B cell (primary cell): ENCODE measurements around the gene PRICKLE3. TPM values are rescaled to one million over a fixed set of nuclear protein-coding genes. Genes with fewer than 3 reads are reported as not detected.

Source experiments
- ATAC-seq: fragments of 200-7000 bp; cut with Tn5 transposase; one replicate; pipeline ENCODE4 v1.10.0; 2021; ENCODE audit warnings: low read depth, mild to moderate bottlenecking, moderate number of reproducible peaks, moderate library complexity
- CTCF ChIA-PET: fragments of 350-600 bp; sonication (Branson Sonifier 250); formaldehyde crosslinking; loops from one replicate; lab custom pipeline; 2021; ENCODE audit warnings: antibody characterized with exemption, inconsistent platforms; lab: Charles Lee
- POLR2A ChIA-PET: fragments of 350-600 bp; sonication (Branson Sonifier 250); formaldehyde crosslinking; loops from one replicate; lab custom pipeline; 2021; ENCODE audit warnings: antibody characterized with exemption; lab: Charles Lee
- DNase-seq: peaks from one replicate; pipeline ENCODE4 v3.0.0; 2013
- H2AFZ ChIP-seq: 2 replicates; pipeline ENCODE4 v1.6.1; 2012; ENCODE audit warnings: mild to moderate bottlenecking, low read depth, low read length; ENCODE audit not compliant: insufficient read depth, poor library complexity, severe bottlenecking
- H3K27ac ChIP-seq, 2 donors: 1 replicate in 1 of 2; 2 replicates in 1 of 2; pipeline ENCODE4 v1.5.1; 2012 to 2013; ENCODE audit warnings: low read length in 2 of 2, mild to moderate bottlenecking in 2 of 2, moderate library complexity in 1 of 2
- H3K27me3 ChIP-seq, 4 experiments: fragments of 200-600 bp in 1 of 4; sonication (generic) in 1 of 4; replicated peaks in 1 of 4; 1 replicate in 2 of 4; 2 replicates in 2 of 4; pipeline versions ENCODE4 v1.6.1 to v1.7.0; 2013 to 2016; ENCODE audit warnings: low read length in 3 of 4, mild to moderate bottlenecking in 2 of 4, mixed read lengths in 1 of 4, moderate library complexity in 1 of 4; ENCODE audit not compliant: insufficient read depth in 4 of 4, control insufficient read depth in 3 of 4; ENCODE audit errors: control extremely low read depth in 1 of 4
- H3K36me3 ChIP-seq, 2 experiments: replicated peaks in 1 of 2; 1 replicate in 1 of 2; 2 replicates in 1 of 2; pipeline versions ENCODE4 v1.6.1 to v1.7.1; 2013; ENCODE audit warnings: low read length in 1 of 2; ENCODE audit not compliant: insufficient read depth in 2 of 2, control insufficient read depth in 1 of 2; ENCODE audit errors: control extremely low read depth in 1 of 2, extremely low read depth in 1 of 2
- H3K4me1 ChIP-seq, 2 donors: fragments of 200-600 bp in 1 of 2; sonication (generic) in 1 of 2; 1 replicate in 1 of 2; 2 replicates in 1 of 2; pipeline versions ENCODE4 v1.5.1 to v1.6.1; 2013 to 2017; ENCODE audit warnings: low read length in 2 of 2; ENCODE audit not compliant: control insufficient read depth in 2 of 2, insufficient read depth in 2 of 2
- H3K4me2 ChIP-seq: replicated peaks from 2 replicates; pipeline ENCODE3; 2012; ENCODE audit warnings: mild to moderate bottlenecking, low read depth, low read length; ENCODE audit not compliant: poor library complexity, severe bottlenecking
- H3K4me3 ChIP-seq, 5 experiments: fragments of 200-600 bp in 1 of 5; sonication (generic) in 1 of 5; 1 replicate in 3 of 5; 2 replicates in 2 of 5; pipeline versions ENCODE4 v1.5.1 to v1.7.0; 2011 to 2016; ENCODE audit warnings: low read length in 4 of 5, mild to moderate bottlenecking in 4 of 5, low read depth in 2 of 5, control low read depth in 1 of 5, moderate library complexity in 1 of 5; ENCODE audit not compliant: insufficient read depth in 1 of 5; ENCODE audit errors: control extremely low read depth in 1 of 5, extremely low read depth in 1 of 5
- H3K79me2 ChIP-seq: fragments of 200-600 bp; sonication (generic); one replicate; pipeline ENCODE4 v1.6.0; 2016; ENCODE audit warnings: low read length; ENCODE audit not compliant: control insufficient read depth, insufficient read depth
- H3K9ac ChIP-seq: fragments of 200-600 bp; sonication (generic); 2 replicates; pipeline ENCODE4 v1.6.1; 2017; ENCODE audit warnings: mild to moderate bottlenecking, low read length, moderate library complexity
- H3K9me3 ChIP-seq, 3 donors: one replicate each; pipeline versions ENCODE4 v1.6.1 to v1.7.1; 2013; ENCODE audit warnings: low read length in 2 of 3; ENCODE audit not compliant: control insufficient read depth in 2 of 3, insufficient read depth in 1 of 3; ENCODE audit errors: control extremely low read depth in 1 of 3
- H4K20me1 ChIP-seq: 2 replicates; pipeline ENCODE4 v1.6.0; 2012; ENCODE audit warnings: mild to moderate bottlenecking, low read length; ENCODE audit not compliant: insufficient read depth, control insufficient read depth, poor library complexity, severe bottlenecking
- H3K27ac Mint-ChIP-seq: one replicate; pipeline ENCODE4 v1.8.0; 2021; ENCODE audit warnings: mixed read lengths
- H3K27me3 Mint-ChIP-seq: one replicate; pipeline ENCODE4 v1.8.0; 2021; ENCODE audit warnings: mixed read lengths
- H3K4me1 Mint-ChIP-seq: one replicate; pipeline ENCODE4 v1.8.0; 2021; ENCODE audit warnings: mixed read lengths
- H3K4me3 Mint-ChIP-seq: one replicate; pipeline ENCODE4 v1.8.0; 2021; ENCODE audit warnings: mixed read lengths
- H3K9me3 Mint-ChIP-seq: one replicate; pipeline ENCODE4 v1.8.0; 2022; ENCODE audit warnings: mixed read lengths; ENCODE audit not compliant: insufficient read depth
- CTCF ChIP-seq: fragments of 200-600 bp; IDR thresholded peaks from one replicate; pipeline ENCODE4 v1.8.0; 2022; ENCODE audit warnings: antibody characterized with exemption, mild to moderate bottlenecking
- EZH2 ChIP-seq: IDR thresholded peaks from 2 replicates; pipeline ENCODE4 v1.6.1; 2012; ENCODE audit warnings: borderline replicate concordance, low read depth, mild to moderate bottlenecking, moderate library complexity, low read length; ENCODE audit not compliant: insufficient read depth, poor library complexity, severe bottlenecking
- WGBS: methylation state at CpG from one replicate; pipeline ENCODE4 v1.1.5; 2013; ENCODE audit warnings: missing lambda C conversion rate; ENCODE audit not compliant: insufficient coverage; 5-methylcytosine and 5-hydroxymethylcytosine counted together
- intact Hi-C: fragments of 100-400 bp; cut with micrococcal nuclease; formaldehyde crosslinking; loops from one replicate; pipeline ENCODE4 v1.10.0; 2022
- polyA plus RNA-seq: library from polyadenylated mRNA; depleted of rRNA; stranded (reverse); fragments of >200 nt; gene quantifications from 2 replicates; pipeline ENCODE4 v1.2.3, GENCODE V29; 2012
- total RNA-seq, 2 donors: library from RNA; stranded (reverse); fragments of 120-200 nt in 1 of 2; gene quantifications; 1 replicate in 1 of 2; 2 replicates in 1 of 2; pipeline versions ENCODE4 v1.2.3 to v1.2.4, GENCODE V29; 2013 to 2022

PRICKLE3 gene
- total and polyA plus RNA-seq, 2 donors (not counting 1 experiment from before 2014, with no cell fraction given), result 16.2 to 21.0 TPM

- Histone ChIP-seq H3K4me2 (no peak overlapping the region), H3K4me3 (no peak overlapping the region), H4K20me1 (no peaks in the 10 kb centered on the region), H3K79me2 (no peaks in the 10 kb centered on the region), H2AFZ (no peak overlapping the region), H3K27ac (no peak overlapping the region), H3K27me3 (no peaks in the 10 kb centered on the region), H3K9ac (no peak overlapping the region), H3K36me3 (no peaks in the 10 kb centered on the region), H3K4me1 (peaks cover 4 to 13% of the 10 kb centered on the region in 2 donors), H3K9me3 (no peaks in the 10 kb centered on the region)
- no peak for DNase-seq
- intact Hi-C loops, result no loop called here
- ATAC-seq, result no peak
- ChIA-PET POLR2A (no interaction called here), CTCF (no interaction called here)
- Mint-ChIP-seq H3K27ac (no peak overlapping the region), H3K4me3 (no peak overlapping the region), H3K27me3 (no peaks in the 10 kb centered on the region), H3K9me3 (no peaks in the 10 kb centered on the region), H3K4me1 (peaks cover 5% of the 10 kb centered on the region)
- TF ChIP-seq EZH2 (no peak), CTCF (no peak)
- 80% methylated on average over 1 of the region's 6 CpGs for WGBS
Observed at GRCh38 chrX:49204017-49204416, 17.8 kb upstream of the PRICKLE3 start.

DNA sequence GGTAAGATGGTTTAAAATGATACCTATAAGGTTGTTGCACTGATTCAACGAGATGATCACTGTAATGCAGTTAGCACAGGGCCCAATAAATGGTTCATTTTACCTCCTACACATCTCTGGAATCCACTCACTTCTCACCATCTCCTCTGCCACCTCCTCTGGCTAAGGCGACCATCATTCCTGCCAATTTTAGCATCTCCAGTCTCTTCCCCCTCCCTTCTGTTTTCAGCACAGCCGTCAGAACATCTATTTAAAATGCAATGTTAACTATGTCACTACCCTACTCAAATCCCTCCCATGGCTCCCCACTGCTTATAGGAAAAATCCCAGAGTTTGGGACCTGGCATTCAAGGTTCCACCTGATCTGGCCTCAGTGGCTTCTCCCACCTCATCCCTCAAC is 17.4 kb upstream of the PRICKLE3 start:
- Histone ChIP-seq H3K79me2 (no peaks in the 10 kb centered on the region), H3K9ac (no peak overlapping the region), H4K20me1 (no peaks in the 10 kb centered on the region), H3K27me3 (no peaks in the 10 kb centered on the region), H3K4me1 (peaks cover 4 to 13% of the 10 kb centered on the region in 2 donors), H3K4me3 (no peak overlapping the region), H2AFZ (no peak overlapping the region), H3K4me2 (no peak overlapping the region), H3K27ac (no peak overlapping the region), H3K36me3 (no peaks in the 10 kb centered on the region), H3K9me3 (no peaks in the 10 kb centered on the region)
- Mint-ChIP-seq H3K27ac (no peak overlapping the region), H3K4me3 (no peak overlapping the region), H3K27me3 (no peaks in the 10 kb centered on the region), H3K9me3 (no peaks in the 10 kb centered on the region), H3K4me1 (peaks cover 6% of the 10 kb centered on the region)
- intact Hi-C loops, result no loop called here
- CTCF ChIA-PET, result no interaction called here
- POLR2A ChIA-PET, result no interaction called here
- no peak for TF ChIP-seq EZH2
- TF ChIP-seq CTCF, result no peak
- WGBS, result 93% methylated on average over 2 of the region's 3 CpGs
- ATAC-seq (no peak), DNase-seq (no peak)
